ENCODE results near the gene XBP1. TPM values are rescaled to one million over a fixed set of nuclear protein-coding genes. Genes with fewer than 3 reads are reported as not detected.

Gene XBP1
- total and polyA plus RNA-seq, 2 of the 13 experiments (the other 11 are each of a cell fraction or from before 2014, with no cell fraction given) = 416 to 427 TPM

DNA sequence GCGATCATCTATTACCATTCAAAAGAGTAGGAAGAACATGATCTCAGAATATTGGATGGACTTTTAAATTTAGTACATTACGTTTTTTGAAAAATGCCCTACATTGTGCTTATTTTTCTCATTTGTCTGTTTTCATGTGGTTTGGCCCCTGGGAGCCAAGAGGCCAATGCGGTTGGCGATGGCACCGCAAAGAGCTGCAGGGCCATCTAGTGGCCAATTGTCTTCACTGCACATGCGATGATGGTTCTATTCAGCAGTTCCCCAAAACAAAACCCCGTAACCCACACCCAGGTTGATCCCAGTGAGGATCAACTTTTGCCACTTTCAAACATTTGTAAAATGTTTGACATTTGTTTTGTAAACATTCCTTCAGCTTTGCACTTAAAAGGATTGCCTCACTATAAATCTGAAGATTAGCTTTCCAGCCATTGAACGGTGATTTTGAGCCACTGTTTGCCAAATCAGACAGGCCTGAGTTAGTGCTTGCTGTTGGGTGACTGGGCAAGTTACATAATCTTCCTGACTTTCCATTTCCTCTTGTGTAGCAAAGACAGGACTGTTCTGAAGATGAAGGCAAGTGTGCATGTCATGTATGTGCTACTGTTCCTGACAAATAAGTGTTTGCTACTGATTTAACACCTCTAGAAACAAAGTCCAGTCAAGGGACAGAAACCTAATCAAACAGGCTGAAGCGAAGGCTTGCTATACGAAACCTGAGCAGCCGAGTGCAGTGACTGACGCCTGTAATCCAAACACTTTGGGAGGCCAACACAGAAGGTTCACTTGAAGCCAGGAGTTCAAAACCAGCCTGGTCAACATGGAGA, 29.2 kb upstream of the XBP1 start (continued):
- TF ChIP-seq, protein P1, sequence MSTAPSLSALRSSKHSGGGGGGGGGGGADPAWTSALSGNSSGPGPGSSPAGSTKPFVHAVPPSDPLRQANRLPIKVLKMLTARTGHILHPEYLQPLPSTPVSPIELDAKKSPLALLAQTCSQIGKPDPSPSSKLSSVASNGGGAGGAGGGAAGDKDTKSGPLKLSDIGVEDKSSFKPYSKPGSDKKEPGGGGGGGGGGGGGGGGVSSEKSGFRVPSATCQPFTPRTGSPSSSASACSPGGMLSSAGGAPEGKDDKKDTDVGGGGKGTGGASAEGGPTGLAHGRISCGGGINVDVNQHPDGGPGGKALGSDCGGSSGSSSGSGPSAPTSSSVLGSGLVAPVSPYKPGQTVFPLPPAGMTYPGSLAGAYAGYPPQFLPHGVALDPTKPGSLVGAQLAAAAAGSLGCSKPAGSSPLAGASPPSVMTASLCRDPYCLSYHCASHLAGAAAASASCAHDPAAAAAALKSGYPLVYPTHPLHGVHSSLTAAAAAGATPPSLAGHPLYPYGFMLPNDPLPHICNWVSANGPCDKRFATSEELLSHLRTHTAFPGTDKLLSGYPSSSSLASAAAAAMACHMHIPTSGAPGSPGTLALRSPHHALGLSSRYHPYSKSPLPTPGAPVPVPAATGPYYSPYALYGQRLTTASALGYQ (CRISPR knock-in tag; IDR thresholded peaks at IDR 0.05) = no peak
- TF ChIP-seq ERF (CRISPR knock-in tag; IDR thresholded peaks at IDR 0.05) = peak; percentile 91; the same call in 1 of the 2 replicates
- TF ChIP-seq FOXM1 (CRISPR knock-in tag; IDR thresholded peaks at IDR 0.05) = no peak
- no peak for TF ChIP-seq ZBTB4 (CRISPR knock-in tag; IDR thresholded peaks at IDR 0.05; ENCODE audit: borderline replicate concordance)
- peak; percentile 19 for TF ChIP-seq ZNF331 (CRISPR knock-in tag; IDR thresholded peaks at IDR 0.05)
- no peak for TF ChIP-seq NFYB (CRISPR knock-in tag; IDR thresholded peaks at IDR 0.05)
- no peak for TF ChIP-seq ZNF737 (CRISPR knock-in tag; IDR thresholded peaks at IDR 0.05; ENCODE audit: borderline replicate concordance)
- TF ChIP-seq ZNF263 (CRISPR knock-in tag; IDR thresholded peaks at IDR 0.05) = no peak
- 0 out of 2 replicates have a peak, but pooled peaks have one; percentile 31 for TF ChIP-seq ZC3H13 (CRISPR knock-in tag; IDR thresholded peaks at IDR 0.05)
- no peak for TF ChIP-seq ZNF749 (CRISPR knock-in tag; IDR thresholded peaks at IDR 0.05; ENCODE audit: borderline replicate concordance)
- no peak for TF ChIP-seq JUND (CRISPR knock-in tag; IDR thresholded peaks at IDR 0.05)
- no peak for TF ChIP-seq ZKSCAN1 (IDR thresholded peaks at IDR 0.05; ENCODE audit: low read length)
- TF ChIP-seq ESRRA (CRISPR knock-in tag; IDR thresholded peaks at IDR 0.05; ENCODE audit: low read depth) = no peak; the same call in 1 of the 2 replicates
- no peak for TF ChIP-seq SMYD3 (CRISPR knock-in tag; IDR thresholded peaks at IDR 0.05)
- TF ChIP-seq ETV6 (CRISPR knock-in tag; conservative IDR thresholded peaks at IDR 0.05) = peak; percentile 19; the same call in 1 of the 2 replicates
- TF ChIP-seq SATB2 (CRISPR knock-in tag; IDR thresholded peaks at IDR 0.05) = no peak
- no peak for TF ChIP-seq NFE2L1 (CRISPR knock-in tag; IDR thresholded peaks at IDR 0.05; ENCODE audit: borderline replicate concordance)
- no peak for TF ChIP-seq RBM22 (optimal IDR thresholded peaks at IDR 0.05; ENCODE audit: low read length)
- no peak for TF ChIP-seq RORA (CRISPR knock-in tag; IDR thresholded peaks at IDR 0.05)
- peak; percentile 37; the same call in 1 of the 2 replicates for TF ChIP-seq MEF2D (CRISPR knock-in tag; IDR thresholded peaks at IDR 0.05)
- TF ChIP-seq ZEB1 (IDR thresholded peaks at IDR 0.05; ENCODE audit: insufficient replicate concordance, low read depth) = peak; percentile 20
- no peak; the same call in 1 of the 2 replicates for TF ChIP-seq ZNF460 (CRISPR knock-in tag; IDR thresholded peaks at IDR 0.05; ENCODE audit: borderline replicate concordance)
- no peak for TF ChIP-seq ZNF724P (CRISPR knock-in tag; IDR thresholded peaks at IDR 0.05; ENCODE audit: borderline replicate concordance)
- no peak for TF ChIP-seq MTF1 (CRISPR knock-in tag; IDR thresholded peaks at IDR 0.05)
- TF ChIP-seq ZNF136 (CRISPR knock-in tag; IDR thresholded peaks at IDR 0.05; ENCODE audit: low read depth) = no peak
- no peak for TF ChIP-seq RNF2 (conservative IDR thresholded peaks at IDR 0.05; ENCODE audit: low read depth)
- no peak for TF ChIP-seq MAFK (conservative IDR thresholded peaks at IDR 0.05 in 1 of 2, IDR thresholded peaks at IDR 0.05 in 1 of 2; ENCODE audit: low read length in 2 of 2)
- no peak for TF ChIP-seq MED13 (CRISPR knock-in tag; IDR thresholded peaks at IDR 0.05)

Measured in HepG2 (cell line).